IPS-18a (cell line): ENCODE data around the gene ZFAND2B.

Source experiments
- H3K27ac ChIP-seq: one replicate; pipeline ENCODE4 v1.5.1; 2013; ENCODE audit warnings: low read length
- H3K27me3 ChIP-seq: one replicate; pipeline ENCODE4 v1.6.1; 2013; ENCODE audit warnings: mild to moderate bottlenecking, low read length; ENCODE audit not compliant: control insufficient read depth, insufficient read depth
- H3K36me3 ChIP-seq: one replicate; pipeline ENCODE4 v1.6.1; 2013; ENCODE audit warnings: low read depth, low read length; ENCODE audit not compliant: control insufficient read depth
- H3K4me1 ChIP-seq: one replicate; pipeline ENCODE4 v1.6.1; 2013; ENCODE audit warnings: low read depth, low read length; ENCODE audit not compliant: control insufficient read depth
- H3K4me3 ChIP-seq: one replicate; pipeline ENCODE4 v1.5.1; 2013; ENCODE audit warnings: low read length
- H3K9ac ChIP-seq: one replicate; pipeline ENCODE4 v1.6.1; 2013; ENCODE audit warnings: mild to moderate bottlenecking, low read length, moderate library complexity
- H3K9me3 ChIP-seq: one replicate; pipeline ENCODE4 v1.6.1; 2013; ENCODE audit warnings: low read depth, low read length; ENCODE audit not compliant: control insufficient read depth

The ZFAND2B gene

GRCh38 chr2:219168526-219168925 lies 38.1 kb upstream of the ZFAND2B start:
- Histone ChIP-seq H3K27ac (no peak overlapping the region), H3K4me1 (no peaks in the 10 kb centered on the region), H3K27me3 (no peaks in the 10 kb centered on the region), H3K36me3 (no peaks in the 10 kb centered on the region), H3K4me3 (no peak overlapping the region), H3K9ac (no peak overlapping the region), H3K9me3 (no peaks in the 10 kb centered on the region)

GRCh38 chr2:219168932-219169331 lies 37.6 kb upstream of the ZFAND2B start:
- Histone ChIP-seq H3K9ac (no peak overlapping the region), H3K4me1 (no peaks in the 10 kb centered on the region), H3K36me3 (no peaks in the 10 kb centered on the region), H3K27ac (no peak overlapping the region), H3K27me3 (no peaks in the 10 kb centered on the region), H3K9me3 (no peaks in the 10 kb centered on the region), H3K4me3 (no peak overlapping the region)

- Histone ChIP-seq H3K27me3 (no peaks in the 10 kb centered on the region), H3K4me1 (no peaks in the 10 kb centered on the region), H3K9ac (no peak within 1 kb of the TSS), H3K9me3 (no peaks in the 10 kb centered on the region), H3K27ac (no peak within 1 kb of the TSS), H3K36me3 (no peaks in the 10 kb centered on the region), H3K4me3 (no peak within 1 kb of the TSS)
Observed at GRCh38 chr2:219169930-219170654, 36.5 kb upstream of the ZFAND2B start, which contains the start of gene SLC23A3. SLC23A3 (minus strand) TSS chr2:219170029; CDS start chr2:219169984, 45 bp downstream.

- H3K9me3 ChIP-seq, result no peaks in the 10 kb centered on the region
- H3K4me3 ChIP-seq, result no peak overlapping the region
- no peak overlapping the region for H3K9ac ChIP-seq
- H3K27me3 ChIP-seq, result no peaks in the 10 kb centered on the region
- no peak overlapping the region for H3K27ac ChIP-seq
- H3K36me3 ChIP-seq, result no peaks in the 10 kb centered on the region
- no peaks in the 10 kb centered on the region for H3K4me1 ChIP-seq
Observed at GRCh38 chr2:219171231-219171651, 35.3 kb upstream of the ZFAND2B start.

GRCh38 chr2:219172231-219173154 lies 34.1 kb upstream of the ZFAND2B start:
- Histone ChIP-seq H3K9me3 (no peaks in the 10 kb centered on the region), H3K4me3 (no peak overlapping the region)

GRCh38 chr2:219173176-219173575 lies 33.4 kb upstream of the ZFAND2B start:
- Histone ChIP-seq H3K4me3 (no peak overlapping the region), H3K9ac (no peak overlapping the region), H3K9me3 (no peaks in the 10 kb centered on the region), H3K27me3 (no peaks in the 10 kb centered on the region), H3K4me1 (no peaks in the 10 kb centered on the region), H3K36me3 (no peaks in the 10 kb centered on the region), H3K27ac (no peak overlapping the region)

More at GRCh38 chr2:219172231-219173154, 34.1 kb upstream of the ZFAND2B start:
- no peaks in the 10 kb centered on the region for H3K27me3 ChIP-seq
- H3K36me3 ChIP-seq, result no peaks in the 10 kb centered on the region
- H3K9ac ChIP-seq, result no peak overlapping the region
- no peak overlapping the region for H3K27ac ChIP-seq
- no peaks in the 10 kb centered on the region for H3K4me1 ChIP-seq

- H3K27me3 ChIP-seq, result no peaks in the 10 kb centered on the region
- no peaks in the 10 kb centered on the region for H3K9me3 ChIP-seq
- peaks cover 4% of the 10 kb centered on the region for H3K4me1 ChIP-seq
- no peaks in the 10 kb centered on the region for H3K36me3 ChIP-seq
- H3K27ac ChIP-seq, result no peak overlapping the region
- H3K9ac ChIP-seq, result no peak overlapping the region
- no peak overlapping the region for H3K4me3 ChIP-seq
Observed at GRCh38 chr2:219174146-219174545, 32.4 kb upstream of the ZFAND2B start.

- no peaks in the 10 kb centered on the region for H3K27me3 ChIP-seq
- H3K9me3 ChIP-seq, result no peaks in the 10 kb centered on the region
- H3K4me3 ChIP-seq, result no peak overlapping the region
- H3K36me3 ChIP-seq, result peaks cover 2% of the 10 kb centered on the region
- peaks cover 5% of the 10 kb centered on the region for H3K4me1 ChIP-seq
- no peak overlapping the region for H3K27ac ChIP-seq
- H3K9ac ChIP-seq, result no peak overlapping the region
Observed at GRCh38 chr2:219174801-219175200, 31.8 kb upstream of the ZFAND2B start.

GRCh38 chr2:219175486-219175885 lies 31.1 kb upstream of the ZFAND2B start:
- Histone ChIP-seq H3K4me3 (peak overlapping the region; percentile 76), H3K36me3 (peaks cover 7% of the 10 kb centered on the region), H3K9me3 (no peaks in the 10 kb centered on the region), H3K27me3 (no peaks in the 10 kb centered on the region), H3K27ac (no peak overlapping the region), H3K4me1 (peaks cover 5% of the 10 kb centered on the region), H3K9ac (no peak overlapping the region)

- Histone ChIP-seq H3K4me1 (peaks cover 5% of the 10 kb centered on the region), H3K9ac (peak overlapping the region; percentile 6), H3K36me3 (peaks cover 11% of the 10 kb centered on the region), H3K27me3 (no peaks in the 10 kb centered on the region), H3K4me3 (peak overlapping the region; percentile 76), H3K9me3 (no peaks in the 10 kb centered on the region), H3K27ac (no peak overlapping the region)
Observed at GRCh38 chr2:219175928-219176817, 30.4 kb upstream of the ZFAND2B start.
